CD4-positive, alpha-beta T cell (primary cell): ENCODE results near the gene SERPINE2. TPM values are rescaled to one million over a fixed set of nuclear protein-coding genes. Genes with fewer than 3 reads are reported as not detected.

Experiments used
- ATAC-seq: fragments of 200-7000 bp; cut with Tn5 transposase; one replicate; pipeline ENCODE4 v1.10.0; 2022; ENCODE audit warnings: mild to moderate bottlenecking; ENCODE audit not compliant: poor library complexity
- CTCF ChIA-PET: fragments of 350-600 bp; sonication (Branson Sonifier 250); formaldehyde crosslinking; loops from one replicate; lab custom pipeline; 2021; ENCODE audit warnings: antibody characterized with exemption, inconsistent platforms; lab: Charles Lee
- POLR2A ChIA-PET: fragments of 350-600 bp; sonication (Branson Sonifier 250); formaldehyde crosslinking; loops from one replicate; lab custom pipeline; 2021; ENCODE audit warnings: antibody characterized with exemption, inconsistent platforms; lab: Charles Lee
- DNase-seq, 14 experiments: peaks; one replicate each; pipeline ENCODE4 v3.0.0-alpha.2; 2013 to 2020; ENCODE audit warnings: mixed read lengths in 2 of 14
- H3K27ac ChIP-seq, 2 donors: one replicate each; pipeline versions ENCODE4 v1.5.1 to v1.7.0; 2013; ENCODE audit warnings: low read length in 2 of 2, low read depth in 1 of 2, mild to moderate bottlenecking in 1 of 2
- H3K27me3 ChIP-seq, 2 experiments: 1 replicate in 1 of 2; 2 replicates in 1 of 2; pipeline versions ENCODE4 v1.6.1 to v1.7.0; 2013; ENCODE audit warnings: low read length in 2 of 2, control low read depth in 1 of 2, mild to moderate bottlenecking in 1 of 2, moderate library complexity in 1 of 2; ENCODE audit not compliant: insufficient read depth in 2 of 2, control insufficient read depth in 1 of 2
- H3K36me3 ChIP-seq: one replicate; pipeline ENCODE4 v1.6.1; 2013; ENCODE audit warnings: low read length, control low read depth; ENCODE audit not compliant: insufficient read depth
- H3K4me1 ChIP-seq: one replicate; pipeline ENCODE4 v1.6.1; 2013; ENCODE audit warnings: low read length, control low read depth; ENCODE audit not compliant: insufficient read depth
- H3K4me3 ChIP-seq: one replicate; pipeline ENCODE4 v1.5.1; 2013; ENCODE audit warnings: mild to moderate bottlenecking, low read length, moderate library complexity
- H3K9me3 ChIP-seq, 2 experiments: 1 replicate in 1 of 2; 2 replicates in 1 of 2; pipeline versions ENCODE4 v1.6.1 to v1.7.0; 2013; ENCODE audit warnings: low read length in 2 of 2, mild to moderate bottlenecking in 2 of 2, control low read depth in 1 of 2, moderate library complexity in 1 of 2; ENCODE audit not compliant: control insufficient read depth in 1 of 2, insufficient read depth in 1 of 2
- H3K27ac Mint-ChIP-seq: one replicate; pipeline ENCODE4 v1.8.0; 2020; ENCODE audit warnings: mixed read lengths
- H3K27me3 Mint-ChIP-seq: one replicate; pipeline ENCODE4 v1.8.0; 2021; ENCODE audit warnings: mixed read lengths
- H3K36me3 Mint-ChIP-seq: one replicate; pipeline ENCODE4 v1.8.0; 2021; ENCODE audit warnings: low read depth, mixed read lengths
- H3K4me1 Mint-ChIP-seq: one replicate; pipeline ENCODE4 v1.8.0; 2021; ENCODE audit warnings: low read depth, mixed read lengths
- H3K4me3 Mint-ChIP-seq: one replicate; pipeline ENCODE4 v1.8.0; 2020; ENCODE audit warnings: mild to moderate bottlenecking, mixed read lengths
- H3K9me3 Mint-ChIP-seq: one replicate; pipeline ENCODE4 v1.8.0; 2020; ENCODE audit warnings: mixed read lengths
- intact Hi-C, 2 experiments: fragments of 100-400 bp; cut with DNase I in 1 of 2; cut with micrococcal nuclease in 1 of 2; formaldehyde crosslinking; loops; one replicate each; pipeline versions ENCODE4 v1.15.1 to v1.9.0; 2023 to 2025; cut with DNase I, micrococcal nuclease
- total RNA-seq, 174 experiments: library from RNA in 2 of 174; stranded (reverse) in 2 of 174; gene quantifications; one replicate each; pipeline ENCODE4 v1.2.3 and lab custom pipeline; 2021 to 2026
- TF ChIP-seq, protein P1 (sequence below): fragments of 200-600 bp; IDR thresholded peaks from one replicate; pipeline ENCODE4 v1.8.0; 2022; ENCODE audit warnings: antibody characterized with exemption, mild to moderate bottlenecking

SERPINE2 gene
- total RNA-seq, 2 experiments from 2014 or later, result 5.1 to 7.3 TPM

DNA sequence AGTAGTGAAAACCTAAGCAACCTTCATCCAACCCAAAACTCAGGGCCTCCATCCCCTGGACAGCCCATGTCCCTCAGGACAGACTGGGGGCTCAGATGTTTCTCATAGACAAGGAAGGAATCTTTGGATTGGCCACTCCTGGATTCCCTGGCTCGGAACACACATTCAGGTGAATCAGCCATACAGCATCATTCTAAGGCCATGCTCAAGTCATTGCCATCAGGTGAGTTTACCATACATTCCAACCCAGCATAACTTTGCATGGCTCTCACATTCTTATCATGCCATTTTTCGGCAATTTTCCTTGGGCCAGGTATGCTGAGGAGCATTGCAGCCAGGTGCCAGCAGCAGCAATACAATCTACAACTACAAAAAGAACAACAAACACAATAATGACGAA lies 34.6 kb upstream of the SERPINE2 start:
- no peak for DNase-seq
- no peaks in the 10 kb centered on the region for H3K9me3 ChIP-seq
- H3K4me3 Mint-ChIP-seq, result no peak overlapping the region
- no peaks in the 10 kb centered on the region for H3K36me3 Mint-ChIP-seq
- CTCF ChIA-PET, result no interaction called here
- H3K4me3 ChIP-seq, result no peak overlapping the region
- no peaks in the 10 kb centered on the region for H3K36me3 ChIP-seq
- peaks cover 4% of the 10 kb centered on the region for H3K27me3 Mint-ChIP-seq
- no peak overlapping the region for H3K27ac Mint-ChIP-seq
- intact Hi-C loops, result no loop called here
- H3K4me1 ChIP-seq, result no peaks in the 10 kb centered on the region
- H3K9me3 Mint-ChIP-seq, result no peaks in the 10 kb centered on the region
- ATAC-seq, result no peak
- no peak overlapping the region for H3K27ac ChIP-seq
- TF ChIP-seq, protein P1, sequence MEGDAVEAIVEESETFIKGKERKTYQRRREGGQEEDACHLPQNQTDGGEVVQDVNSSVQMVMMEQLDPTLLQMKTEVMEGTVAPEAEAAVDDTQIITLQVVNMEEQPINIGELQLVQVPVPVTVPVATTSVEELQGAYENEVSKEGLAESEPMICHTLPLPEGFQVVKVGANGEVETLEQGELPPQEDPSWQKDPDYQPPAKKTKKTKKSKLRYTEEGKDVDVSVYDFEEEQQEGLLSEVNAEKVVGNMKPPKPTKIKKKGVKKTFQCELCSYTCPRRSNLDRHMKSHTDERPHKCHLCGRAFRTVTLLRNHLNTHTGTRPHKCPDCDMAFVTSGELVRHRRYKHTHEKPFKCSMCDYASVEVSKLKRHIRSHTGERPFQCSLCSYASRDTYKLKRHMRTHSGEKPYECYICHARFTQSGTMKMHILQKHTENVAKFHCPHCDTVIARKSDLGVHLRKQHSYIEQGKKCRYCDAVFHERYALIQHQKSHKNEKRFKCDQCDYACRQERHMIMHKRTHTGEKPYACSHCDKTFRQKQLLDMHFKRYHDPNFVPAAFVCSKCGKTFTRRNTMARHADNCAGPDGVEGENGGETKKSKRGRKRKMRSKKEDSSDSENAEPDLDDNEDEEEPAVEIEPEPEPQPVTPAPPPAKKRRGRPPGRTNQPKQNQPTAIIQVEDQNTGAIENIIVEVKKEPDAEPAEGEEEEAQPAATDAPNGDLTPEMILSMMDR, result no peak
- no peaks in the 10 kb centered on the region for H3K4me1 Mint-ChIP-seq
- peaks cover 0 to 4% of the 10 kb centered on the region in 2 experiments for H3K27me3 ChIP-seq
- POLR2A ChIA-PET, result no interaction called here

DNA sequence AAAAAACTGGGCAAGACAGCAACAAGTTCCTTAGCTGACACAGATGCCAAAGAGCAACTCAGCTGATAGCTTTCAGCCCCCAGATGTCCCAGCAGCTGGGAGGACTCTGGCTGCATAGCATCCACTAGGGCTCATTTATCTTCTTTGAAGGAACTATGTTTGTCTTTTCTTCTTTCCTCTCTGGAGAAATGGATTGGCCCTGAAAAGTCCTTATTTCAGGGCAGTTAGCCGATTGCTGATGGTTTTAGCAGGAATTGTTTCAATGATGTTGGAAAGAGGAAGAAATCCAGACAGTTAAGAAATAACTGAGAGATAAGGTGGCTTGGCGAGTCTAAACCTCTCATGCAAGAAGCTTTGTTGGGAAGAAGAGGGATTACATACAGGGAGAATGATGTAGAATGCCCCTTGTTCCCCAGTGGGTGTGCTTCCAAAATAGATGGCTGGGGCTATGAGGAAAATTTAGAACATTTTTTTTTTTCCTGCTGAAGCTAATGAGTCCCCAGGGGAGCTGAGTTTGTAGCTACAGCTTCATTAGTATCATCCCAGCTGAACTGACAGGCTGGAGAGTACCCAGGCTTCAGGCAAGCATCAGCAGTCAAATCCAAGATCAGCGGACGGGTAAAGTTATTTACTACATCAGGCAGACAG lies 33.6 kb upstream of the SERPINE2 start:
- POLR2A ChIA-PET, result no interaction called here

DNA sequence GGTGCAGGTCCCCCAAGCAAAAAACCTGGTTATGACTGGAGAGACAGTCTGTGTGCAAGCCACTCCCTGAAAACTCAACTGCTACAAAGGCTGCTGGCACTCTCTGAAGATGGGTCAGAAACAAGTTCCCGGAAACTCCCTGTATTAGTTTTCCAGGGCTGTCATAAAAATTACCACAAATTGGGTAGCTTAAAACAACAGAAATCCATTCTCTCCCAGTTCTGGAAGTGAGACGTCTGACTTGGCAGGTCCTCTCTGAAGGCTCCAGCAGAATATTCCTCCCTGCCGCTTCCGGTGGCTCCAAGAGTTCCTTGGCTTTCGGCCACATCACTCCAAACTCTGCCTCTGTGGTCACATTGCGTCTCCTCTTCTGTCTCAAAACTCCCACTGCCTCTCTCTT lies 30.1 kb upstream of the SERPINE2 start:
- H3K4me1 ChIP-seq, result no peaks in the 10 kb centered on the region
- Mint-ChIP-seq H3K36me3 (no peaks in the 10 kb centered on the region), H3K4me3 (no peak overlapping the region), H3K9me3 (no peaks in the 10 kb centered on the region), H3K4me1 (no peaks in the 10 kb centered on the region), H3K27ac (no peak overlapping the region), H3K27me3 (peaks cover 4% of the 10 kb centered on the region)
- intact Hi-C loops, result loop anchor here in 1 of 2 experiments (5.0 kb wide), 1 partner anchor 1813 kb away; no protein-coding TSS in a partner anchor
- no peak overlapping the region for H3K27ac ChIP-seq
- H3K4me3 ChIP-seq, result no peak overlapping the region
- H3K27me3 ChIP-seq, result peaks cover 0 to 4% of the 10 kb centered on the region in 2 experiments
- ChIA-PET CTCF (no interaction called here), POLR2A (no interaction called here)
- no peaks in the 10 kb centered on the region for H3K9me3 ChIP-seq
- H3K36me3 ChIP-seq, result no peaks in the 10 kb centered on the region
- TF ChIP-seq, protein P1, result no peak
- ATAC-seq, result no peak
- DNase-seq, result no peak

More for the DNA sequence above, 33.6 kb upstream of the SERPINE2 start:
- intact Hi-C loops, result no loop called here
- CTCF ChIA-PET, result no interaction called here
- DNase-seq, result no peak
- Mint-ChIP-seq H3K4me1 (no peaks in the 10 kb centered on the region), H3K4me3 (no peak overlapping the region), H3K27ac (no peak overlapping the region), H3K36me3 (no peaks in the 10 kb centered on the region), H3K9me3 (no peaks in the 10 kb centered on the region), H3K27me3 (peaks cover 4% of the 10 kb centered on the region)
- no peak for ATAC-seq
- no peaks in the 10 kb centered on the region for H3K4me1 ChIP-seq
- no peaks in the 10 kb centered on the region for H3K36me3 ChIP-seq
- no peak overlapping the region for H3K27ac ChIP-seq
- no peak overlapping the region for H3K4me3 ChIP-seq
- peaks cover 0 to 4% of the 10 kb centered on the region in 2 experiments for H3K27me3 ChIP-seq
- no peaks in the 10 kb centered on the region for H3K9me3 ChIP-seq
- TF ChIP-seq, protein P1, result no peak
